Karpas-422 (cell line): Measurements from ENCODE around the gene RNF208. TPM values are rescaled to one million over a fixed set of nuclear protein-coding genes. Genes with fewer than 3 reads are reported as not detected.

Experiments used
- DNase-seq: peaks from one replicate; pipeline ENCODE4 v3.0.0-alpha.2; 2015
- H2AFZ ChIP-seq: fragments of 200-600 bp; sonication (generic); 2 replicates; pipeline ENCODE4 v1.6.1; 2014; ENCODE audit warnings: antibody characterized with exemption, low read length, mixed read lengths
- H3K27ac ChIP-seq: fragments of 200-600 bp; sonication (generic); 2 replicates; pipeline ENCODE4 v1.5.1; 2014; ENCODE audit warnings: mild to moderate bottlenecking, low read length, moderate library complexity
- H3K27me3 ChIP-seq: fragments of 200-600 bp; sonication (generic); 2 replicates; pipeline ENCODE4 v1.6.1; 2014; ENCODE audit warnings: low read length, mixed read lengths
- H3K36me3 ChIP-seq: fragments of 200-600 bp; sonication (generic); 2 replicates; pipeline ENCODE4 v1.6.1; 2014; ENCODE audit warnings: low read length, mixed read lengths; ENCODE audit not compliant: insufficient read depth
- H3K4me1 ChIP-seq: fragments of 200-600 bp; sonication (generic); 2 replicates; pipeline ENCODE4 v1.6.1; 2014; ENCODE audit warnings: mild to moderate bottlenecking, low read length, mixed read lengths
- H3K4me2 ChIP-seq: fragments of 200-600 bp; sonication (generic); 2 replicates; pipeline ENCODE4 v1.6.1; 2014; ENCODE audit warnings: low read length, low read depth, mild to moderate bottlenecking; ENCODE audit not compliant: poor library complexity, severe bottlenecking
- H3K4me3 ChIP-seq: fragments of 200-600 bp; sonication (generic); 2 replicates; pipeline ENCODE4 v1.5.1; 2014; ENCODE audit warnings: mild to moderate bottlenecking, antibody characterized with exemption, low read length, mixed read lengths
- H3K79me2 ChIP-seq: fragments of 200-600 bp; sonication (generic); 2 replicates; pipeline ENCODE4 v1.6.1; 2014; ENCODE audit warnings: mild to moderate bottlenecking, low read length, mixed read lengths
- H3K9ac ChIP-seq: fragments of 200-600 bp; sonication (generic); 2 replicates; pipeline ENCODE4 v1.6.0; 2014; ENCODE audit warnings: low read length
- H3K9me2 ChIP-seq: fragments of 200-600 bp; sonication (generic), shearing (Covaris generic); replicated peaks from 2 replicates; pipeline ENCODE4 v1.6.0; 2014; ENCODE audit warnings: mild to moderate bottlenecking, low read length, moderate library complexity; ENCODE audit not compliant: insufficient read depth
- H3K9me3 ChIP-seq: fragments of 300-700, 200-600 bp; sonication (generic); 2 replicates; pipeline ENCODE4 v1.6.1; 2014; ENCODE audit warnings: low read length, mixed read lengths
- H4K20me1 ChIP-seq: fragments of 200-600 bp; sonication (generic); 2 replicates; pipeline ENCODE4 v1.6.1; 2014; ENCODE audit warnings: mild to moderate bottlenecking, antibody characterized with exemption, low read length, low read depth; ENCODE audit not compliant: insufficient read depth
- total RNA-seq: library from RNA; depleted of rRNA; stranded (reverse); fragments of >200 nt; shearing (Covaris generic); gene quantifications from 2 replicates; pipeline ENCODE4 v1.2.3, GENCODE V29; 2014; ENCODE audit warnings: low replicate concordance

Gene RNF208
- total RNA-seq, 1 experiment from 2014 or later, result 0.26 TPM

DNA sequence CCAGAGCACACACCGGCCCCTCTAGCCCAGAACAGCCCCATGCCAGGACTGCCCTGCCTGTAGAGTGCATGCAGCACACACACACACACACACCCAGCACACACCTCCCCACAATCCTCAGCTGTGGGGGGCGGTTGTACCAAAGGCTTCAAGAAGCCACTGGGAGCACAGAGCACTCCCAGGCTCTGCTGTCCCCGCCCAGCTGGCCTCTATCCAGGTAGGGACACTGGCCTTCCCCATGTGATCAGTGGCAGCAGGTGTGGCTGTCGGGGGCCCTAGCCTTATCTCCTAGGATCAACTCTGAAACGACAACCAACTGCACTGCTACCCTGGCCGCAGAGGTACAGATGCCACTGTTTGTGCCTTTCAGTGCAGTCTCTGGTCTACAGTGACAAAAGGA lies 35.7 kb downstream of the RNF208 start:
- peak overlapping the region; percentile 77 for H3K4me2 ChIP-seq
- H3K4me3 ChIP-seq, result no peak overlapping the region
- H4K20me1 ChIP-seq, result peaks cover 22% of the 10 kb centered on the region
- no peaks in the 10 kb centered on the region for H3K9me2 ChIP-seq
- no peaks in the 10 kb centered on the region for H3K36me3 ChIP-seq
- H3K79me2 ChIP-seq, result peaks cover 33% of the 10 kb centered on the region
- peaks cover 32% of the 10 kb centered on the region for H3K4me1 ChIP-seq
- H3K27ac ChIP-seq, result no peak overlapping the region
- no peaks in the 10 kb centered on the region for H3K9me3 ChIP-seq
- H3K27me3 ChIP-seq, result no peaks in the 10 kb centered on the region
- no peak overlapping the region for H2AFZ ChIP-seq
- no peak overlapping the region for H3K9ac ChIP-seq
- DNase-seq, result no peak

GRCh38 chr9:137185921-137186320 lies 36.1 kb downstream of the RNF208 start:
- H3K27ac ChIP-seq, result no peak overlapping the region
- peaks cover 29% of the 10 kb centered on the region for H3K4me1 ChIP-seq
- H3K9ac ChIP-seq, result no peak overlapping the region
- no peak overlapping the region for H3K4me3 ChIP-seq
- no peaks in the 10 kb centered on the region for H3K9me3 ChIP-seq
- H2AFZ ChIP-seq, result no peak overlapping the region
- H4K20me1 ChIP-seq, result peaks cover 22% of the 10 kb centered on the region
- no peak overlapping the region for H3K4me2 ChIP-seq
- H3K79me2 ChIP-seq, result peaks cover 33% of the 10 kb centered on the region
- H3K36me3 ChIP-seq, result no peaks in the 10 kb centered on the region
- H3K27me3 ChIP-seq, result no peaks in the 10 kb centered on the region
- DNase-seq, result no peak
- no peaks in the 10 kb centered on the region for H3K9me2 ChIP-seq

DNA sequence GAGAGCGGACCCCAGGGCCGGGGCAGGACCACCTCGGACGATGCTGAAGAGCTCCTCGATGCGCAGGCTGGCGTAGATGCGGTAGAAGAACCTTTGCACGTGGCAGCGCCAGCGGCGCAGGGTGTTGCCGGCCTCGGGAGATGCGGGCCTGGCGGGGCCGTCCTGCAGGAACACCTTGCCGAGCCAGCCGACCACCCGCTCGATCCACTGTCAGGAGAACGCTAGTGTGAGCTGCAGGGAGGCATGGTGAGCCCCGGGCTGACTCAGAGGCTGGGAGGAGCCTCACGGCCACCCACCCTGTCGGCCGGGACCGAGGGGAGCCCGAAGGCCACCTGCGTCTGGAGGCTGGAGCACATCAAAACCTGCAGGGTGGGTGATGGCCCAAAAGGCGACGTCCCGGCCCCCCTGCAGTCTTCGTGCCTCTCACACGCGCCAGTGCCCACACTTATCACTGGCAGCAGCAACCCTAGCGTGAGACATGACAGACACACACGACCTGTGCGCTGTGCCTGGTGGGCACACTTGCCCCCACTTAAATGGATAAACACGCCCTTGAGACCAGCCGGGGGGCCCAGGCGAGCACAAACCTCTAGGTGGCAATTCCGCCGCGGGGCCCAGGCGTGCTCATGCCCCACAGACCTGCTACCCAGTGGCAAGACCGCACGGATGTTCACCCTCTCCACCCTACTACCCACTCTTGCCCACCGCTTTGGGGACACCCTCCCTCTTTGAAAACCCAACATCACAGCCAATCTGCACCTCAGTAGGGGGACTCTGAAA lies 37.0 kb downstream of the RNF208 start:
- H3K36me3 ChIP-seq, result no peaks in the 10 kb centered on the region
- no peak overlapping the region for H3K4me2 ChIP-seq
- H4K20me1 ChIP-seq, result peaks cover 18% of the 10 kb centered on the region
- no peak for DNase-seq
- H3K9me2 ChIP-seq, result no peaks in the 10 kb centered on the region
- no peak overlapping the region for H3K9ac ChIP-seq
- H3K4me1 ChIP-seq, result peaks cover 21% of the 10 kb centered on the region
- no peak overlapping the region for H3K4me3 ChIP-seq
- no peaks in the 10 kb centered on the region for H3K27me3 ChIP-seq
- H3K79me2 ChIP-seq, result peaks cover 25% of the 10 kb centered on the region
- H3K27ac ChIP-seq, result no peak overlapping the region
- H3K9me3 ChIP-seq, result no peaks in the 10 kb centered on the region
- H2AFZ ChIP-seq, result no peak overlapping the region

- no peak overlapping the region for H2AFZ ChIP-seq
- H3K9me3 ChIP-seq, result no peaks in the 10 kb centered on the region
- peaks cover 18% of the 10 kb centered on the region for H3K79me2 ChIP-seq
- H3K27me3 ChIP-seq, result no peaks in the 10 kb centered on the region
- no peaks in the 10 kb centered on the region for H3K9me2 ChIP-seq
- no peak overlapping the region for H3K4me2 ChIP-seq
- H3K36me3 ChIP-seq, result no peaks in the 10 kb centered on the region
- H3K27ac ChIP-seq, result no peak overlapping the region
- peaks cover 14% of the 10 kb centered on the region for H3K4me1 ChIP-seq
- H3K4me3 ChIP-seq, result no peak overlapping the region
- no peak for DNase-seq
- peaks cover 8% of the 10 kb centered on the region for H4K20me1 ChIP-seq
- no peak overlapping the region for H3K9ac ChIP-seq
These were observed 38.0 kb downstream of the RNF208 start for GRCh38 chr9:137183980-137184595.

DNA sequence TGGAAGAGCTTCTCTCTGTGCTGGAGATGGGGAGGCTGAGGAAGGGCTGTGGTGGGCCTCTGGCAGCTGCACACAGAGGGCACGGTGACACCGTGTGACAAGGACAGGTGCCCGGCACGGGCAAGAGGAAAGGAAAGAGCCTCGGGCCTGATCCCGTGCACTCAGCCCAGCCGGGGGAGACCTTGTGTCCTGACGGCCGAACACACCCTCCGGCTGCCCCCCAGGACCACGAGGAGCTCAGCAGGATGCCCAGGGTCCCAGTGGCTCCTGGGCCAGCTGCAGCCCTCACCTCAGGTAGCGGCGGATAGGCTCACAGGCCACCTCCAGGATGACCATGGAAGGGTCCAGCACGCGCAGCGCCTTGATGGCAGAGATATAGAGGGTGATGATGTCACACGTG lies 39.2 kb downstream of the RNF208 start:
- peaks cover 13% of the 10 kb centered on the region for H3K4me1 ChIP-seq
- H3K79me2 ChIP-seq, result peaks cover 14% of the 10 kb centered on the region
- no peak overlapping the region for H3K27ac ChIP-seq
- no peak overlapping the region for H3K4me3 ChIP-seq
- H4K20me1 ChIP-seq, result peaks cover 6% of the 10 kb centered on the region
- H2AFZ ChIP-seq, result no peak overlapping the region
- no peaks in the 10 kb centered on the region for H3K9me2 ChIP-seq
- no peaks in the 10 kb centered on the region for H3K27me3 ChIP-seq
- H3K9me3 ChIP-seq, result no peaks in the 10 kb centered on the region
- no peak for DNase-seq
- no peak overlapping the region for H3K4me2 ChIP-seq
- no peaks in the 10 kb centered on the region for H3K36me3 ChIP-seq
- no peak overlapping the region for H3K9ac ChIP-seq

- Histone ChIP-seq H3K4me2 (no peak overlapping the region), H3K9me3 (no peaks in the 10 kb centered on the region), H3K27me3 (no peaks in the 10 kb centered on the region), H3K36me3 (no peaks in the 10 kb centered on the region), H4K20me1 (no peaks in the 10 kb centered on the region), H3K79me2 (peaks cover 2% of the 10 kb centered on the region), H2AFZ (no peak overlapping the region), H3K9ac (no peak overlapping the region), H3K4me3 (no peak overlapping the region), H3K9me2 (no peaks in the 10 kb centered on the region), H3K27ac (no peak overlapping the region), H3K4me1 (peaks cover 2% of the 10 kb centered on the region)
- DNase-seq, result no peak
These were observed 40.4 kb downstream of the RNF208 start for GRCh38 chr9:137181680-137182079.

DNA sequence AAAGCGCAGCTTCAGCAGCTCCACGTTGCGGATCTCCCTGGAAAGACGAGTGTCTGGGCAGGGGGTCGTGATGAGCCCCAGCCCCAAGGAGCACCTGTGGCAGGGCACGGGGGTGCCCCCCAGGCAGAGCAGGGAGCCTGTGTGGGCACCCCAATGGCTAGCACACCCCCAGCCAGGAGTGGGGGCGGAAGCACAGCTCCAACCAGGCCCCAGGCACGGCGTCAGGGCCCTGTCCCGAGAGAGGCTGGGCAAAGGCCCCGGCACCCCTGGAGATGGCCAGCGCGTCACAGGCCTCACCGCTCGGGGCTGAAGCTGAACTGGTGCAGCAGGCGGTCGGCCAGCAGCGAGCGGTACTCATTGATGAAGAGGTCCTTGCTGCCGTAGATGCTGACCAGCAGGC lies 41.5 kb downstream of the RNF208 start:
- no peak overlapping the region for H3K4me3 ChIP-seq
- no peak overlapping the region for H2AFZ ChIP-seq
- no peak overlapping the region for H3K4me2 ChIP-seq
- H3K9me3 ChIP-seq, result no peaks in the 10 kb centered on the region
- H3K4me1 ChIP-seq, result no peaks in the 10 kb centered on the region
- H3K9ac ChIP-seq, result no peak overlapping the region
- H3K79me2 ChIP-seq, result no peaks in the 10 kb centered on the region
- no peaks in the 10 kb centered on the region for H3K36me3 ChIP-seq
- no peak for DNase-seq
- no peak overlapping the region for H3K27ac ChIP-seq
- 0 out of 2 replicates have a peak, but pooled peaks cover 5% of the 10 kb centered on the region for H4K20me1 ChIP-seq
- H3K9me2 ChIP-seq, result no peaks in the 10 kb centered on the region
- H3K27me3 ChIP-seq, result no peaks in the 10 kb centered on the region

GRCh38 chr9:137179761-137180160 lies 42.3 kb downstream of the RNF208 start:
- Histone ChIP-seq H3K9me2 (no peaks in the 10 kb centered on the region), H3K4me3 (no peak overlapping the region), H4K20me1 (0 out of 2 replicates have a peak, but pooled peaks cover 10% of the 10 kb centered on the region), H3K79me2 (no peaks in the 10 kb centered on the region), H3K4me2 (no peak overlapping the region), H3K4me1 (peaks cover 6% of the 10 kb centered on the region), H3K27me3 (no peaks in the 10 kb centered on the region), H3K9ac (no peak overlapping the region), H3K27ac (no peak overlapping the region), H3K36me3 (no peaks in the 10 kb centered on the region), H3K9me3 (no peaks in the 10 kb centered on the region), H2AFZ (no peak overlapping the region)
- DNase-seq, result no peak
